GM23248 (cell line): ENCODE data around the gene BRAT1. TPM values are rescaled to one million over a fixed set of nuclear protein-coding genes. Genes with fewer than 3 reads are reported as not detected.
"Not testable (repeated sequence)": the region's sequence is repeated elsewhere in the genome, so short reads cannot be mapped to it uniquely, and the experiment has no call there.

ENCODE experiments used
- DNase-seq: peaks from one replicate; pipeline ENCODE4 v3.0.0-alpha.2; 2015
- H2AFZ ChIP-seq: fragments of 200-600 bp; sonication (generic); 2 replicates; pipeline ENCODE4 v1.6.1; 2016; ENCODE audit warnings: antibody characterized with exemption
- H3F3A ChIP-seq: fragments of 200-600 bp; sonication (generic); 2 replicates; pipeline ENCODE4 v1.6.1; 2016; ENCODE audit warnings: mild to moderate bottlenecking, antibody characterized with exemption, mixed run types; ENCODE audit not compliant: insufficient read depth
- H3K27ac ChIP-seq: fragments of 200-600 bp; sonication (generic); 2 replicates; pipeline ENCODE4 v1.5.1; 2016; ENCODE audit warnings: mild to moderate bottlenecking
- H3K27me3 ChIP-seq: fragments of 200-600 bp; sonication (generic); replicated peaks from 2 replicates; pipeline ENCODE4 v1.6.1; 2016; ENCODE audit warnings: mild to moderate bottlenecking; ENCODE audit not compliant: insufficient read depth
- H3K36me3 ChIP-seq: fragments of 200-600 bp; sonication (generic); 2 replicates; pipeline ENCODE4 v1.6.1; 2016; ENCODE audit warnings: low read depth, mild to moderate bottlenecking
- H3K4me1 ChIP-seq: fragments of 200-600 bp; sonication (generic); 2 replicates; pipeline ENCODE4 v1.6.1; 2016; ENCODE audit warnings: mild to moderate bottlenecking; ENCODE audit not compliant: insufficient read depth
- H3K4me2 ChIP-seq: fragments of 200-600 bp; sonication (generic); one replicate; pipeline ENCODE4 v1.6.1; 2016; ENCODE audit warnings: mild to moderate bottlenecking; ENCODE audit not compliant: unreplicated experiment
- H3K4me3 ChIP-seq: fragments of 200-600 bp; sonication (generic); 2 replicates; pipeline ENCODE4 v1.5.1; 2016; ENCODE audit warnings: mild to moderate bottlenecking
- H3K79me2 ChIP-seq: fragments of 200-600 bp; sonication (generic); 2 replicates; pipeline ENCODE4 v1.6.1; 2016; ENCODE audit warnings: mild to moderate bottlenecking; ENCODE audit not compliant: insufficient read depth
- H3K9ac ChIP-seq: fragments of 200-600 bp; sonication (generic); 2 replicates; pipeline ENCODE4 v1.6.1; 2016; ENCODE audit warnings: mild to moderate bottlenecking
- H3K9me2 ChIP-seq: fragments of 200-600 bp; sonication (generic); 2 replicates; pipeline ENCODE4 v1.6.1; 2016; ENCODE audit warnings: mixed run types, mild to moderate bottlenecking, moderate library complexity; ENCODE audit not compliant: insufficient read depth
- H3K9me3 ChIP-seq: fragments of 200-600 bp; sonication (generic); one replicate; pipeline ENCODE4 v1.6.1; 2017; ENCODE audit warnings: low read depth
- H4K20me1 ChIP-seq: fragments of 200-600 bp; sonication (generic); 2 replicates; pipeline ENCODE4 v1.6.0; 2016; ENCODE audit not compliant: insufficient read depth
- EZH2 ChIP-seq: fragments of 200-600 bp; sonication (generic); IDR thresholded peaks from 2 replicates; pipeline ENCODE4 v1.6.1; 2018; ENCODE audit warnings: antibody characterized with exemption, mild to moderate bottlenecking; ENCODE audit not compliant: insufficient read depth, poor library complexity, severe bottlenecking
- EZH2phosphoT487 ChIP-seq: fragments of 200-600 bp; sonication (generic); IDR thresholded peaks from 2 replicates; pipeline ENCODE4 v1.6.1; 2018; ENCODE audit warnings: antibody characterized with exemption, moderate library complexity, mild to moderate bottlenecking, low read depth; ENCODE audit not compliant: insufficient read depth
- WGBS, 2 experiments: methylation state at CpG; one replicate each; pipeline ENCODE4 v1.1.6; 2015 to 2017; ENCODE audit warnings: low lambda C conversion rate in 2 of 2, low coverage in 1 of 2; ENCODE audit errors: missing lambda C conversion rate in 2 of 2; 5-methylcytosine and 5-hydroxymethylcytosine counted together
- in situ Hi-C: fragments of 300-500 bp; cut with MboI; formaldehyde crosslinking; loops from 2 replicates; pipeline ENCODE4 v1.15.0; 2020
- polyA plus RNA-seq: library from polyadenylated mRNA; unstranded; fragments of >200 nt; fragmentation: Nextera tagmentation; extraction: Ambion mirVana; gene quantifications from 2 replicates; pipeline ENCODE4 v1.2.1, GENCODE V29; 2016
- total RNA-seq: library from RNA; depleted of rRNA; stranded (reverse); fragments of >200 nt; shearing (Covaris generic); gene quantifications from 2 replicates; pipeline ENCODE4 v1.2.3, GENCODE V29; 2014

Gene BRAT1
- total and polyA plus RNA-seq, 2 experiments from 2014 or later: 28.6 to 39.7 TPM

- H3K9me3 ChIP-seq: no peaks in the 10 kb centered on the region
- no peak for DNase-seq
- no peaks in the 10 kb centered on the region for H3K79me2 ChIP-seq
- no peak overlapping the region for H2AFZ ChIP-seq
- no peaks in the 10 kb centered on the region for H3K27me3 ChIP-seq
- no peak overlapping the region for H3K9ac ChIP-seq
- no peaks in the 10 kb centered on the region for H3F3A ChIP-seq
- H3K4me3 ChIP-seq: no peak overlapping the region
- H3K36me3 ChIP-seq: no peaks in the 10 kb centered on the region
- in situ Hi-C loops: no loop called here
- H3K9me2 ChIP-seq: no peaks in the 10 kb centered on the region
- TF ChIP-seq EZH2 (no peak), EZH2phosphoT487 (no peak)
- no peaks in the 10 kb centered on the region for H4K20me1 ChIP-seq
- H3K27ac ChIP-seq: no peak overlapping the region
- 93 to 95% methylated on average over 23 of the region's 23 CpGs for WGBS, 2 experiments
- H3K4me2 ChIP-seq: no peak overlapping the region
- no peaks in the 10 kb centered on the region for H3K4me1 ChIP-seq
These were observed 37.1 kb upstream of the BRAT1 start for GRCh38 chr7:2592375-2592865.

GRCh38 chr7:2589941-2590340 is 34.6 kb upstream of the BRAT1 start:
- H3K79me2 ChIP-seq, H3K4me3 ChIP-seq, H3K9ac ChIP-seq, H3K4me1 ChIP-seq, in situ Hi-C loops, H3K4me2 ChIP-seq, H2AFZ ChIP-seq, H3K9me3 ChIP-seq, H3K36me3 ChIP-seq, H3F3A ChIP-seq, H3K27ac ChIP-seq, H3K9me2 ChIP-seq, DNase-seq, H4K20me1 ChIP-seq, H3K27me3 ChIP-seq: not testable (repeated sequence)
- WGBS, 2 experiments: 89% methylated on average over 12 of the region's 15 CpGs

GRCh38 chr7:2589341-2589740 is 34.0 kb upstream of the BRAT1 start:
- TF ChIP-seq EZH2 (no peak), EZH2phosphoT487 (no peak)
- WGBS, 2 experiments: 92 to 95% methylated on average over 16 of the region's 16 CpGs

GRCh38 chr7:2587778-2588177 is 32.5 kb upstream of the BRAT1 start:
- in situ Hi-C loops: no loop called here
- Histone ChIP-seq H3K4me3 (no peak overlapping the region), H3F3A (no peaks in the 10 kb centered on the region), H3K36me3 (peaks cover 13% of the 10 kb centered on the region), H3K9me2 (no peaks in the 10 kb centered on the region), H3K27me3 (no peaks in the 10 kb centered on the region), H3K4me1 (no peaks in the 10 kb centered on the region), H2AFZ (no peak overlapping the region), H4K20me1 (no peaks in the 10 kb centered on the region), H3K27ac (no peak overlapping the region), H3K9ac (no peak overlapping the region), H3K79me2 (no peaks in the 10 kb centered on the region), H3K4me2 (no peak overlapping the region), H3K9me3 (no peaks in the 10 kb centered on the region)
- 96 to 99% methylated on average over 20 to 21 of the region's 21 CpGs for WGBS, 2 experiments
- TF ChIP-seq EZH2phosphoT487 (no peak), EZH2 (no peak)
- DNase-seq: no peak

More at GRCh38 chr7:2589341-2589740, 34.0 kb upstream of the BRAT1 start:
- Histone ChIP-seq H3K9ac (no peak overlapping the region), H3K36me3 (peaks cover 11% of the 10 kb centered on the region), H3K9me3 (no peaks in the 10 kb centered on the region), H3K4me1 (no peaks in the 10 kb centered on the region), H2AFZ (no peak overlapping the region), H3K27ac (no peak overlapping the region), H3K79me2 (no peaks in the 10 kb centered on the region), H3K9me2 (no peaks in the 10 kb centered on the region), H3K4me2 (no peak overlapping the region), H3K27me3 (no peaks in the 10 kb centered on the region), H3F3A (no peaks in the 10 kb centered on the region), H4K20me1 (no peaks in the 10 kb centered on the region), H3K4me3 (no peak overlapping the region)
- in situ Hi-C loops: no loop called here
- DNase-seq: no peak

- Histone ChIP-seq H3K4me1 (no peaks in the 10 kb centered on the region), H3K79me2 (no peaks in the 10 kb centered on the region), H3K9me2 (no peaks in the 10 kb centered on the region), H2AFZ (no peak overlapping the region), H3K27ac (no peak overlapping the region), H3K27me3 (no peaks in the 10 kb centered on the region), H3F3A (no peaks in the 10 kb centered on the region), H3K36me3 (peaks cover 13% of the 10 kb centered on the region), H3K9me3 (no peaks in the 10 kb centered on the region), H3K4me3 (no peak overlapping the region), H4K20me1 (no peaks in the 10 kb centered on the region), H3K9ac (no peak overlapping the region), H3K4me2 (no peak overlapping the region)
- TF ChIP-seq EZH2phosphoT487: no peak
- TF ChIP-seq EZH2: no peak
- DNase-seq: no peak
- WGBS, 2 experiments: 93 to 94% methylated on average over 9 of the region's 9 CpGs
- in situ Hi-C loops: no loop called here
These were observed 31.8 kb upstream of the BRAT1 start for GRCh38 chr7:2587134-2587533.
